CD14-positive monocyte (primary cell): Measurements from ENCODE around the gene PRR13. TPM values are rescaled to one million over a fixed set of nuclear protein-coding genes. Genes with fewer than 3 reads are reported as not detected.

Experiments
- DNase-seq, 3 donors: peaks; one replicate each; pipeline ENCODE4 v3.0.0-alpha.2; 2011 to 2022
- H2AFZ ChIP-seq: 2 replicates; pipeline ENCODE4 v1.6.0; 2012; ENCODE audit warnings: mild to moderate bottlenecking, low read depth, low read length, inconsistent platforms; ENCODE audit not compliant: insufficient read depth, poor library complexity, severe bottlenecking
- H3K27ac ChIP-seq, 2 donors: 1 replicate in 1 of 2; 2 replicates in 1 of 2; pipeline ENCODE4 v1.5.1; 2012 to 2013; ENCODE audit warnings: low read length in 2 of 2, control low read depth in 1 of 2, inconsistent platforms in 1 of 2, low read depth in 1 of 2, mild to moderate bottlenecking in 1 of 2
- H3K27me3 ChIP-seq, 2 donors: one replicate each; pipeline versions ENCODE4 v1.6.0 to v1.6.1; 2011 to 2013; ENCODE audit warnings: low read length in 2 of 2; ENCODE audit not compliant: control insufficient read depth in 2 of 2, insufficient read depth in 2 of 2
- H3K36me3 ChIP-seq, 2 donors: replicated peaks in 1 of 2; 1 replicate in 1 of 2; 2 replicates in 1 of 2; pipeline versions ENCODE4 v1.5.1 to v1.6.1; 2012 to 2013; ENCODE audit warnings: low read length in 2 of 2, control low read depth in 1 of 2, inconsistent platforms in 1 of 2, mild to moderate bottlenecking in 1 of 2; ENCODE audit not compliant: insufficient read depth in 2 of 2, control insufficient read depth in 1 of 2
- H3K4me1 ChIP-seq, 2 donors: 1 replicate in 1 of 2; 2 replicates in 1 of 2; pipeline versions ENCODE4 v1.5.1 to v1.6.1; 2012 to 2013; ENCODE audit warnings: low read length in 2 of 2, control low read depth in 1 of 2, inconsistent platforms in 1 of 2, mild to moderate bottlenecking in 1 of 2, moderate library complexity in 1 of 2; ENCODE audit not compliant: insufficient read depth in 2 of 2, control insufficient read depth in 1 of 2
- H3K4me2 ChIP-seq: replicated peaks from 2 replicates; pipeline ENCODE3; 2012; ENCODE audit warnings: low read length, moderate library complexity, mild to moderate bottlenecking; ENCODE audit not compliant: poor library complexity, severe bottlenecking; ENCODE audit errors: extremely low read depth
- H3K4me3 ChIP-seq, 3 experiments: fragments of 200-600 bp in 1 of 3; sonication (generic) in 1 of 3; replicated peaks in 1 of 3; 1 replicate in 2 of 3; 2 replicates in 1 of 3; pipeline ENCODE4 v1.5.1; 2011 to 2013; ENCODE audit warnings: low read length in 3 of 3, mild to moderate bottlenecking in 3 of 3, control low read depth in 2 of 3, low read depth in 2 of 3, inconsistent platforms in 1 of 3, moderate library complexity in 1 of 3
- H3K79me2 ChIP-seq: 2 replicates; pipeline ENCODE4 v1.6.0; 2012; ENCODE audit warnings: mild to moderate bottlenecking, control low read depth, inconsistent platforms, low read length, moderate library complexity; ENCODE audit not compliant: insufficient read depth
- H3K9ac ChIP-seq: 2 replicates; pipeline ENCODE4 v1.6.0; 2017; ENCODE audit warnings: low read length, mild to moderate bottlenecking; ENCODE audit not compliant: insufficient read depth, poor library complexity, severe bottlenecking
- H3K9me3 ChIP-seq, 2 donors: replicated peaks in 1 of 2; 1 replicate in 1 of 2; 2 replicates in 1 of 2; pipeline versions ENCODE4 v1.5.1 to v1.6.1; 2012 to 2013; ENCODE audit warnings: low read length in 2 of 2, control low read depth in 1 of 2; ENCODE audit not compliant: control insufficient read depth in 1 of 2, insufficient read depth in 1 of 2
- H4K20me1 ChIP-seq: 2 replicates; pipeline ENCODE4 v1.6.0; 2012; ENCODE audit warnings: mild to moderate bottlenecking, low read length, control low read depth, moderate library complexity; ENCODE audit not compliant: insufficient read depth
- H3K27ac Mint-ChIP-seq, 7 donors: one replicate each; pipeline ENCODE4 v1.8.0; 2020; ENCODE audit warnings: mild to moderate bottlenecking in 7 of 7, mixed read lengths in 7 of 7, moderate library complexity in 6 of 7, inconsistent platforms in 2 of 7
- H3K27me3 Mint-ChIP-seq, 3 donors: one replicate each; pipeline ENCODE4 v1.8.0; 2021 to 2022; ENCODE audit warnings: low read depth in 3 of 3, mild to moderate bottlenecking in 3 of 3, mixed read lengths in 3 of 3, moderate library complexity in 3 of 3, inconsistent platforms in 1 of 3
- H3K36me3 Mint-ChIP-seq, 2 donors: one replicate each; pipeline ENCODE4 v1.8.0; 2020; ENCODE audit warnings: mixed read lengths in 2 of 2, inconsistent platforms in 1 of 2, mild to moderate bottlenecking in 1 of 2
- H3K4me1 Mint-ChIP-seq: one replicate; pipeline ENCODE4 v1.8.0; 2020; ENCODE audit warnings: mild to moderate bottlenecking, mixed read lengths
- H3K4me3 Mint-ChIP-seq, 2 donors: one replicate each; pipeline ENCODE4 v1.8.0; 2020; ENCODE audit warnings: mild to moderate bottlenecking in 2 of 2, mixed read lengths in 2 of 2, moderate library complexity in 1 of 2
- H3K9me3 Mint-ChIP-seq, 7 donors: one replicate each; pipeline ENCODE4 v1.8.0; 2020 to 2022; ENCODE audit warnings: mixed read lengths in 7 of 7, mild to moderate bottlenecking in 6 of 7, moderate library complexity in 6 of 7, inconsistent platforms in 2 of 7
- WGBS: methylation state at CpG from one replicate; pipeline ENCODE4 v1.1.5; 2013; ENCODE audit warnings: missing lambda C conversion rate; ENCODE audit not compliant: insufficient coverage; 5-methylcytosine and 5-hydroxymethylcytosine counted together
- intact Hi-C, 2 donors: fragments of 100-400 bp; cut with micrococcal nuclease; formaldehyde crosslinking; loops; one replicate each; pipeline versions ENCODE4 v1.15.0 to v1.15.1; 2023
- polyA plus RNA-seq, 3 donors: library from polyadenylated mRNA; depleted of rRNA in 1 of 3; unstranded in 2 of 3; stranded (reverse) in 1 of 3; fragments of 300-500 nt in 2 of 3; fragments of >200 nt in 1 of 3; fragmentation: Illumina TruSeq in 2 of 3; gene quantifications; 1 replicate in 2 of 3; 2 replicates in 1 of 3; pipeline ENCODE4 v1.2.3, GENCODE V29; 2012 to 2021
- TF ChIP-seq, protein P1 (sequence below): fragments of 200-600 bp; IDR thresholded peaks from one replicate; pipeline ENCODE4 v1.8.0; 2022; ENCODE audit warnings: antibody characterized with exemption, mild to moderate bottlenecking

PRR13 gene
- polyA plus RNA-seq, 3 donors, result 172 to 670 (median 591) TPM

DNA sequence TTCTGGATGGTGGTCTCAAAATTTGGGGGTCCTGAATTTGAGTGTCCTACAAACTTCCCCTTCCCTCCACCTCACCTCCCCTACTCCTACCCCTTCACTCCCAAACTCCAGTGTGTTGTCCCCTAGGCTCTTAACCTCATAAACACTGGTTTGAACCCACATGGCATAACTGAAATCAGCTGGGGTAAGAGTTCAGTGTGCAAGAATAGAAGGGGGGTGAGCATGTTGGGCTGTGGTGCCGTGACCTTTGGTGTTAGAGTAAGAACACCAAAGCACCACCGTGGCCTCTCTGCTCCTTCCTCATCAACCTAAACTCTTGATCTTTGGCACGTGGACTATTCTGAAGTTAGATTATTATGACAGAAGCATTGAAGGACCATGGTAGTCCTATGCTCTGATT, 21.4 kb downstream of the PRR13 start:
- Mint-ChIP-seq H3K9me3 (no peaks in the 10 kb centered on the region), H3K36me3 (peaks cover 94 to 98% of the 10 kb centered on the region in 2 donors), H3K4me3 (no peak overlapping the region), H3K4me1 (no peaks in the 10 kb centered on the region), H3K27me3 (no peaks in the 10 kb centered on the region), H3K27ac (peak overlapping the region in 2 of 7 donors; percentile 7 to 18)
- H3K9ac ChIP-seq, result no peak overlapping the region
- peaks cover 100% of the 10 kb centered on the region for H4K20me1 ChIP-seq
- H3K36me3 ChIP-seq, result peaks cover 100% of the 10 kb centered on the region in 2 donors
- no CpG with 5 or more reads among the region's 3 CpGs for WGBS
- H3K4me2 ChIP-seq, result no peak overlapping the region
- no peak overlapping the region for H3K4me3 ChIP-seq
- peaks cover 97% of the 10 kb centered on the region for H3K79me2 ChIP-seq
- no peak overlapping the region for H2AFZ ChIP-seq
- intact Hi-C loops, result no loop called here
- H3K9me3 ChIP-seq, result no peaks in the 10 kb centered on the region
- H3K4me1 ChIP-seq, result no peaks in the 10 kb centered on the region
- H3K27ac ChIP-seq, result no peak overlapping the region
- no peaks in the 10 kb centered on the region for H3K27me3 ChIP-seq
- TF ChIP-seq, protein P1, sequence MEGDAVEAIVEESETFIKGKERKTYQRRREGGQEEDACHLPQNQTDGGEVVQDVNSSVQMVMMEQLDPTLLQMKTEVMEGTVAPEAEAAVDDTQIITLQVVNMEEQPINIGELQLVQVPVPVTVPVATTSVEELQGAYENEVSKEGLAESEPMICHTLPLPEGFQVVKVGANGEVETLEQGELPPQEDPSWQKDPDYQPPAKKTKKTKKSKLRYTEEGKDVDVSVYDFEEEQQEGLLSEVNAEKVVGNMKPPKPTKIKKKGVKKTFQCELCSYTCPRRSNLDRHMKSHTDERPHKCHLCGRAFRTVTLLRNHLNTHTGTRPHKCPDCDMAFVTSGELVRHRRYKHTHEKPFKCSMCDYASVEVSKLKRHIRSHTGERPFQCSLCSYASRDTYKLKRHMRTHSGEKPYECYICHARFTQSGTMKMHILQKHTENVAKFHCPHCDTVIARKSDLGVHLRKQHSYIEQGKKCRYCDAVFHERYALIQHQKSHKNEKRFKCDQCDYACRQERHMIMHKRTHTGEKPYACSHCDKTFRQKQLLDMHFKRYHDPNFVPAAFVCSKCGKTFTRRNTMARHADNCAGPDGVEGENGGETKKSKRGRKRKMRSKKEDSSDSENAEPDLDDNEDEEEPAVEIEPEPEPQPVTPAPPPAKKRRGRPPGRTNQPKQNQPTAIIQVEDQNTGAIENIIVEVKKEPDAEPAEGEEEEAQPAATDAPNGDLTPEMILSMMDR, result no peak
- DNase-seq, result no peak

DNA sequence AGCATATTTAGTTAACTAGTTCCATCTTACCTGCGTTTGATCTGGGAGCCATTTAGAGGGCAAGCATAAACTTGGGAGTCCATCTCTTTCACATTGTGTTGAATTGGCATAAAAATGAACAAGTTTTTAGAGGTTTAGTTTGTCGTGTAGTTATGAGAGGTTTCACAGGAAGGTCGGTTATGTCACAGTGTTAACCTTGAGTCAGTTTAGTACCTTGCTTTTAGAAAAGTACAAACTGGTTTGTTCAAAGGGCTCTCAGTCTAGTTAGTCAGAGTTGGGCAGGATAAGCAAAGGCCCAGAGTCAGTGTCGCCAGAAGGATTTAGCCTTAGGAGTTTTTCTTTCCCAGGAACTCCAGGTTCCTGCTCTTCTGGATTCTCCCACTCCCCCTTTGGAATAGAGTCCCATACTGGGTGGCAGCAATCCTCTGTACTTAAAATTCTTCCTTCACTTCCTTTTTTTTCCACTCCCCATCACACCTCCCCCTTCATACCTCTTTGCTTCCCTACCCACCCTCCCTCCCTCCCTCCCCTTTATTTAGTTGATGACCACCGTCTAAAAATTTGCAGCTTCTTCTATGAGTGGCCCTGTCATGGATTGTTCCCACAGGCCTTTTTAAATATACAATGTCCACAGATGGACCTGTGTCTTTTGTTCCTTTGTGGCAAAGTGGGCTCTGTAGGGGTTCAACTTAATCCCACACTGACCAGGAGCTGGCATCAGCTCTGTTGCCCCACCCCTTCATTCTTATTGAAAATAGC, 22.4 kb downstream of the PRR13 start:
- Histone ChIP-seq H3K4me2 (no peak overlapping the region), H3K9me3 (no peaks in the 10 kb centered on the region), H3K79me2 (peaks cover 95% of the 10 kb centered on the region), H3K27ac (peak overlapping the region in 1 of 2 donors; percentile 27), H4K20me1 (peaks cover 100% of the 10 kb centered on the region), H3K4me3 (no peak overlapping the region), H2AFZ (no peak overlapping the region), H3K36me3 (peaks cover 100% of the 10 kb centered on the region in 2 donors), H3K4me1 (no peaks in the 10 kb centered on the region), H3K9ac (no peak overlapping the region), H3K27me3 (no peaks in the 10 kb centered on the region)
- DNase-seq, result no peak
- Mint-ChIP-seq H3K4me1 (no peaks in the 10 kb centered on the region), H3K36me3 (peaks cover 94 to 98% of the 10 kb centered on the region in 2 donors), H3K9me3 (no peaks in the 10 kb centered on the region), H3K27me3 (peaks cover 0 to 2% (median 0%) of the 10 kb centered on the region in 3 donors), H3K4me3 (no peak overlapping the region), H3K27ac (peak overlapping the region in 1 of 7 donors; percentile 20)
- WGBS, result 82% methylated on average over 3 of the region's 5 CpGs
- TF ChIP-seq, protein P1, result no peak
- intact Hi-C loops, result no loop called here
